H1 (cell line): ENCODE data around the gene SRRM5.

Experiments used
- CHD1 ChIP-seq: IDR thresholded peaks from 2 replicates; pipeline ENCODE4 v1.6.1; 2012; ENCODE audit warnings: low read depth, low read length, improper control_type of control experiment
- CTCF ChIP-seq, 3 experiments: IDR thresholded peaks; 1 replicate in 2 of 3; 2 replicates in 1 of 3; pipeline versions ENCODE4 v1.5.1 to v1.6.1; 2011; ENCODE audit warnings: low read length in 3 of 3, mild to moderate bottlenecking in 3 of 3, inconsistent platforms in 2 of 3, low read depth in 1 of 3, moderate library complexity in 1 of 3; ENCODE audit not compliant: insufficient read depth in 1 of 3; ENCODE audit errors: control extremely low read depth in 1 of 3
- RFX5 ChIP-seq: IDR thresholded peaks from 2 replicates; pipeline ENCODE4 v1.6.1; 2011; ENCODE audit warnings: low read depth, low read length, improper control_type of control experiment, borderline replicate concordance
- RNF2 ChIP-seq: fragments of 200-900, 300-1000 bp; sonication (generic); IDR thresholded peaks from 2 replicates; pipeline ENCODE4 v1.7.1; 2016; ENCODE audit warnings: borderline replicate concordance, low read depth, mild to moderate bottlenecking, antibody characterized with exemption, low read length; ENCODE audit not compliant: poor library complexity, severe bottlenecking; ENCODE audit errors: missing control alignments

GRCh38 chr19:43572171-43572588, 39.7 kb upstream of the SRRM5 start:
- TF ChIP-seq CHD1 (no peak), CTCF (IDR thresholded peaks at IDR 0.05; ENCODE audit: control extremely low read depth in 1 of 3, insufficient read depth in 1 of 3, low read depth in 1 of 3, low read length in 3 of 3) (no peak), RNF2 (no peak), RFX5 (no peak)
